Fibroblast of lung (primary cell): Measurements from ENCODE around the gene CSPG5. TPM values are rescaled to one million over a fixed set of nuclear protein-coding genes. Genes with fewer than 3 reads are reported as not detected.

Source experiments
- DNase-seq, 2 donors: peaks; one replicate each; pipeline versions ENCODE4 v3.0.0 to v3.0.0-alpha.2; 2010; ENCODE audit warnings: low read depth in 2 of 2
- H2AFZ ChIP-seq: 2 replicates; pipeline ENCODE4 v1.5.1; 2012; ENCODE audit warnings: low read length, control low read depth, inconsistent platforms
- H3K27ac ChIP-seq: 2 replicates; pipeline ENCODE4 v1.5.1; 2011; ENCODE audit warnings: low read length, control low read depth; ENCODE audit not compliant: insufficient read depth
- H3K27me3 ChIP-seq: 2 replicates; pipeline ENCODE4 v1.5.1; 2011; ENCODE audit warnings: mild to moderate bottlenecking, low read length; ENCODE audit not compliant: control insufficient read depth, insufficient read depth
- H3K36me3 ChIP-seq: 2 replicates; pipeline ENCODE4 v1.5.1; 2011; ENCODE audit warnings: low read length; ENCODE audit not compliant: control insufficient read depth, insufficient read depth
- H3K4me1 ChIP-seq: 2 replicates; pipeline ENCODE4 v1.5.1; 2011; ENCODE audit warnings: low read length; ENCODE audit not compliant: control insufficient read depth, insufficient read depth; ENCODE audit errors: extremely low read depth
- H3K4me2 ChIP-seq: 2 replicates; pipeline ENCODE4 v1.5.1; 2011; ENCODE audit warnings: low read length, control low read depth; ENCODE audit not compliant: insufficient read depth; ENCODE audit errors: extremely low read depth
- H3K4me3 ChIP-seq, 4 experiments: fragments of 200-600 bp in 1 of 4; sonication (generic) in 1 of 4; replicated peaks in 1 of 4; 2 replicates each; pipeline ENCODE4 v1.5.1; 2011 to 2016; ENCODE audit warnings: low read length in 4 of 4, low read depth in 3 of 4, mild to moderate bottlenecking in 3 of 4, control low read depth in 2 of 4, inconsistent platforms in 1 of 4, mixed read lengths in 1 of 4; ENCODE audit not compliant: insufficient read depth in 1 of 4; ENCODE audit errors: control extremely low read depth in 1 of 4
- H3K79me2 ChIP-seq: 2 replicates; pipeline ENCODE4 v1.5.1; 2012; ENCODE audit warnings: mild to moderate bottlenecking, low read length, inconsistent platforms; ENCODE audit not compliant: control insufficient read depth, insufficient read depth
- H3K9ac ChIP-seq: 2 replicates; pipeline ENCODE4 v1.5.1; 2011; ENCODE audit warnings: mild to moderate bottlenecking, low read length, control low read depth; ENCODE audit not compliant: insufficient read depth
- H3K9me3 ChIP-seq: 2 replicates; pipeline ENCODE4 v1.5.1; 2012; ENCODE audit warnings: low read depth, low read length; ENCODE audit not compliant: control insufficient read depth, insufficient read depth
- H4K20me1 ChIP-seq: 2 replicates; pipeline ENCODE4 v1.5.1; 2011; ENCODE audit warnings: low read length; ENCODE audit not compliant: control insufficient read depth, insufficient read depth; ENCODE audit errors: extremely low read depth
- CTCF ChIP-seq, 2 donors: IDR thresholded peaks in 1 of 2; conservative IDR thresholded peaks in 1 of 2; 1 replicate in 1 of 2; 2 replicates in 1 of 2; pipeline ENCODE4 v1.5.1; 2011 to 2012; ENCODE audit warnings: low read length in 2 of 2, control low read depth in 1 of 2, inconsistent platforms in 1 of 2, low read depth in 1 of 2, mild to moderate bottlenecking in 1 of 2
- EZH2 ChIP-seq: IDR thresholded peaks from 2 replicates; pipeline ENCODE4 v1.5.1; 2012; ENCODE audit warnings: low read length, control low read depth, mild to moderate bottlenecking; ENCODE audit errors: missing control alignments
- polyA plus RNA-seq, 2 donors: library from polyadenylated mRNA; depleted of rRNA in 1 of 2; stranded (reverse) in 1 of 2; unstranded in 1 of 2; fragments of >200 nt; gene quantifications; 2 replicates each; pipeline ENCODE4 v1.2.1, GENCODE V29; 2011 to 2012; ENCODE audit warnings: missing spikeins in 1 of 2
- total RNA-seq: library from RNA; depleted of rRNA; stranded (reverse); fragments of >200 nt; gene quantifications from 2 replicates; pipeline ENCODE4 v1.2.1, GENCODE V29; 2014

CSPG5 gene
- total and polyA plus RNA-seq, 2 donors (not counting 1 experiment from before 2014, with no cell fraction given): 0.17 TPM; not detected in 1

- no peak overlapping the region for H2AFZ ChIP-seq
- no peaks in the 10 kb centered on the region for H3K4me1 ChIP-seq
- no peak for DNase-seq
- no peaks in the 10 kb centered on the region for H3K27me3 ChIP-seq
- H3K9me3 ChIP-seq: no peaks in the 10 kb centered on the region
- no peak overlapping the region for H3K4me2 ChIP-seq
- peaks cover 1% of the 10 kb centered on the region for H3K36me3 ChIP-seq
- no peak overlapping the region for H3K27ac ChIP-seq
- no peak overlapping the region for H3K4me3 ChIP-seq
- no peaks in the 10 kb centered on the region for H3K79me2 ChIP-seq
- H4K20me1 ChIP-seq: no peaks in the 10 kb centered on the region
- H3K9ac ChIP-seq: no peak overlapping the region
- TF ChIP-seq CTCF (conservative IDR thresholded peaks at IDR 0.05 in 1 of 2, IDR thresholded peaks at IDR 0.05 in 1 of 2; ENCODE audit: low read depth in 1 of 2, low read length in 2 of 2) (no peak), EZH2 (no peak)
These were observed 9.4 kb upstream of the CSPG5 start for GRCh38 chr3:47588053-47588452.

GRCh38 chr3:47586746-47587145, 8.1 kb upstream of the CSPG5 start:
- Histone ChIP-seq H3K27me3 (no peaks in the 10 kb centered on the region), H3K79me2 (no peaks in the 10 kb centered on the region), H3K36me3 (peaks cover 1% of the 10 kb centered on the region), H3K4me2 (no peak overlapping the region), H3K9me3 (no peaks in the 10 kb centered on the region), H3K27ac (no peak overlapping the region), H3K9ac (no peak overlapping the region), H4K20me1 (no peaks in the 10 kb centered on the region), H3K4me3 (no peak overlapping the region), H3K4me1 (no peaks in the 10 kb centered on the region), H2AFZ (no peak overlapping the region)
- TF ChIP-seq EZH2: no peak
- TF ChIP-seq CTCF (conservative IDR thresholded peaks at IDR 0.05 in 1 of 2, IDR thresholded peaks at IDR 0.05 in 1 of 2; ENCODE audit: low read depth in 1 of 2, low read length in 2 of 2): no peak
- peak in 1 of 2 donors; percentile 72 for DNase-seq

- H3K4me1 ChIP-seq: no peaks in the 10 kb centered on the region
- H3K79me2 ChIP-seq: no peaks in the 10 kb centered on the region
- H4K20me1 ChIP-seq: no peaks in the 10 kb centered on the region
- no peak overlapping the region for H3K4me2 ChIP-seq
- no peak overlapping the region for H3K9ac ChIP-seq
- no peaks in the 10 kb centered on the region for H3K9me3 ChIP-seq
- TF ChIP-seq CTCF (conservative IDR thresholded peaks at IDR 0.05 in 1 of 2, IDR thresholded peaks at IDR 0.05 in 1 of 2; ENCODE audit: low read depth in 1 of 2, low read length in 2 of 2): no peak
- TF ChIP-seq EZH2: no peak
- H3K36me3 ChIP-seq: peaks cover 1% of the 10 kb centered on the region
- no peak for DNase-seq
- H3K27ac ChIP-seq: no peak overlapping the region
- no peak overlapping the region for H2AFZ ChIP-seq
- H3K4me3 ChIP-seq: no peak overlapping the region
- H3K27me3 ChIP-seq: peaks cover 12% of the 10 kb centered on the region
These were observed 4.8 kb upstream of the CSPG5 start for GRCh38 chr3:47583320-47584075.
